ENCODE results near the gene UBR7.

The UBR7 gene

GRCh38 chr14:93262446-93262845 is 55.4 kb downstream of the UBR7 start:
- no peak for DNase-seq

GRCh38 chr14:93263416-93263815 is 56.4 kb downstream of the UBR7 start:
- DNase-seq, result no peak

DNA sequence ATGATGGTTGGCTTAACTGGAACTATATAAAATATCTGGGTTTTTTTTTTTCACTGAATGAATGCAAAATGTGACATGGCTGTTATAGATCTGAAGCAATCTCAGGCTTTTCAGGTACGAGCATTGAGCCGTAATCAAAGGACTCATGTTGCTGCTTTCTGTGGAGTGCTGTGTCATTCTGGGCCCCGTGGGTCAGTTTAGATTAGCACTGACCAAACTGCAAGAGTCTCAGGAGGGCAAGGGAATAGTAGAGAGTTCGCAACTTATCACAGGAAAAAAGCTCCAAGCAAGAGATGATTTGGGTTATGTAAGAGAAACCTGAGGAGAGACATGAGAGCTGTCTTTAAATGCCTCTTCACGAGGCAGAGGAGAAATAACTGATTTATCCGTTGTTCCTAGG is 59.1 kb downstream of the UBR7 start:
- DNase-seq, result no peak

DNA sequence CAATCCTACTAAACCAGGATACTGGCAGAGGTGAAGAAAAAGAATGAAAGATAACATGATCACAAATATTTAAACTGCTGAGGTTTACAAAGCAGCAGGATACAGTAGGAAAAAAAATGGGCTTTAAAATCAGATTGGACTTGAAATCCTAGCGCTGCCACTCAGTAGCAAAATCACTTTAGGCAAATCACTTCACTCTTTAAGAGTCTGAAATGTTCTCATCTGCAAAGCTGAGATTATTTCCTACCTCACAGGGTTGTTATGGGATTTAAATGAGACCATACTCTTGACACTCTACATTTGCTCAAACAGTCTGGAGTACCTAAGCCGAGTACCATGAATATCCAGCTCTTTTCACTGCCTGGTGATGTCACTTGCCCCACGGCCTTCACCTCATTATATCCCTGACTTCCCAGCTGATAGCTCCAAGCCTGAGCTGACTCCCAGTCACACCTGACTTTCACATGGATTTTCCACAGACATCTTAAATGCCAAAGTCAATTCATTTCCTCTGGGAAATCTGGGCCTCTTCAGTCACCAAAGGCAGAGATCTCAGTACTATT is 60.2 kb downstream of the UBR7 start:
- no peak for DNase-seq

DNA sequence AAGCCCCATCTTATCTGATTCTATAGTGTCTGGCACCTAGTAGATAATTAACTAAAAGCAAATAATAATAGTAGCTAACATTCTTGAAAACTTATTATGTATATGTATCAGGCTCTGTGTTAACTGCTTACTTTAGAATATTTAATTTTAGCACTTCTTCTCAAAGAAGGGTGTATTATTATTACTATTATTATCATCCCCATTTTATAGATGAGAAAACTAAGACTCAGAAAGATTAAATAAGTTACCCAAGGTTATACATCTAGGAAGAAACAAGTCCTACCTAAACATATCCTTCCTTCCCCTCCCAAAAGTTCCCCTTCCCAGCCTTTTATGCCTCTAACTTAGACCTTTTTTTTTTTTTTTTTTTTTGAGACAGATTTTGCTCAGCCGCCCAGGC is 61.4 kb downstream of the UBR7 start:
- no peak for DNase-seq

DNA sequence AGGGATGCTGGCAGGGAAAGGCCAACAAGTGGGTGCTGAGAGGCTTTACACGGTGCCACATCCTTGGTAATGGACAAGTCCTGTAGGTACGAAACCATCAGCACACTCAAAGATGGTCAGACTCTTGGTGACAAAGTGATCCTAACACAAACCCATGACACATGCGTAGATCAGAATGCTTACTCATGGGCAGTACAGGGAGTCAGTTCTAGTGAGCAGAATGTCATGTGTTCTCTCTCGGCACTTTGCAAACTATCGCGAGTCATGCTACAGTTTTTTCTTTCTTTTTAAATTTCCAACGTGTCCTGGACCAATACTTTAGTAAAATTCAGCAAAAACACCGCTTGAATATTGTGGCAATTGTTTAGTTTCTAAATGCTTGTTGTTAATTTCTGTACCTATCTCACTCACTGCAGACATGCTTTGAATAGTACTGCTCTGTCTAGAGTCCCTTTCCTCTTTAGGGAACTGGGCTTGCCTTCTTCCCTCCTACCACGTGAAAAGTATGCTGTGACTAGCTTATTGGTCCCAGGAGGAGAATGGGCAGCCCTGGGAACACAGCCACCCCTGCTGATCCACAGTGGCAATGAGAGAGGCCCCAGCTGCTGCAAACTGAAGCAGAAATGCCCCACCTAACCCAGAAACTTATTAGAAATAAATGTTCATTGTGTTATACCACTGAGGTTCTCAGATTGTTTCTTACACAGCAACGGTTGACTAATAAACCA is 62.4 kb downstream of the UBR7 start:
- DNase-seq, result no peak

DNA sequence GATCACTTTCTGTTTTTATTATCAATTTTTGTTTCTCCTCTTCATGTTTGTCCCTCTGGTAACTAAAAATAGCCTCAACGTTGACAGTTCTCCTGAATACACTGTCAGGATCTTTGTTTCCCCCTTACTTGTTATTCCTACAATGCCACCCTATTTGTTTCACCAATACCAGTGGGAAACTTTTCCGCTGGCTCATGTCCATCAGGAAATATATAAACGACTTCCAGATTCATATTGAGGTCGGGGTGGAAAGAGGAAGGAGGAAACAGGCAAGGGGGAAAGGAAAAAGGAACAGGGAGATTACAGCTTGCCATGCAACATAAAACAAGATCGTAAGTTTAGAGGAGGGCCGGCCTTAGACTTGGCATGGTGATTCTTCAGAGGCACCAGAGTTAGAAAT is 64.1 kb downstream of the UBR7 start:
- no peak for DNase-seq

- DNase-seq, result no peak
These were observed 67.2 kb downstream of the UBR7 start for GRCh38 chr14:93274055-93274806.

DNA sequence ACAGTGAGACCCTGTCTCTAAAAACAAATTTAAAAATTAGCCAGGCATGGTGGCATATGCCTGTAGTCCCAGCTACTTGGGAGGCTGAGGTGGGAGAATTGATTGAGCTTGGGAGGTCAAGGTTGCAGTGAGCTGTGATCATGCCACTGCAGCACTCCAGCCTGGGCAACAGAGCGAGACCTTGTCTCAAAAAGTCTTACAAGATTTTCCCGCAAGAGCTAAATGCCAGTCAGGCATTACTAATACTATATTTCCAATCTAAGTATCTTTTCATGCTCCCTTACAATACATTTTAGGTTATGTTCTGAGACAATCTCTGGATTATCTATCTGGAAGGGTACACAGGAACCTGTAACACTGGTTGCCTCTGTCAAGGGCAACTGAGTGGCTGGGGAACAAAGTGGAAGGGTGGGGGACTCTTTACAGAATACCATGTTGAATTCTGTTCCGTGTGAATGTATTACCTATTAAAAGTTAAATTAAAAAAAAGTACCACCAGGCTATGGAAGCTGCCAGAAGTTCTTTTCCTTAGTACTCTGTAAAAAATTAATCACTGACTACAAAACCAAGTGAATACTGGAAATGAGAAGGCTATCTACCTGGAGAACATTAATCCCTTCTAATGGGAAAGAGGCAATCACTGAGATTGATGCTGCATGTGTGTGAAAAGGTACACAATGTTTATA is 69.1 kb downstream of the UBR7 start:
- no peak for DNase-seq

Measured in activated CD4-positive, alpha-beta T cell treated with anti-CD3 and anti-CD28 coated beads, Interleukin-2, Interleukin-6, amounts not matched to agents 100 ng/mL and 50 ng/mL, durations not matched to agents 16 hours and 8 hours (primary cell).